NCI-H1436 (cell line): ENCODE measurements around the gene ITPR1.

Source experiments
- DNase-seq: peaks from one replicate; lab custom pipeline; 2025; lab: John Stamatoyannopoulos, UW

ITPR1 gene

GRCh38 chr3:4782095-4782494 lies 288.9 kb downstream of the ITPR1 start:
- DNase-seq = no peak

DNA sequence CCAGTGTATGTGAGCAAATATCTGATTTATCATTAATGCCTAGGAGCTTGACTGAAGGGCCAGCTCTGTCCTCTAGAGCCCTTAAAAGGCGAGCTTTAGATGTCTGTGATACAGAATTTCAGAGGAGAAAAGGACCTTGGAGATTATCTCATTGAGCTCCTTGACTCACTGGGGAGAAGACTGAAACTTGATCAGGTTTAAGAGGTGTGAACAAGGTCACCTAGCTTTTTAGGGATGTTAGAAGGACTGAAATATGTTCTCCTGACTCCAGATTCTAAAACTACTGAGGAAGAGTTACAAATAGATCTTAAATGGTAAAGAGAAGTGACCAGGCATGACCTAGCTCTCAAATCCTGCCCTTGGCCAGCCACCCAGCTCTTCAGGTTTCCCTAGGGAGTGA lies 292.4 kb downstream of the ITPR1 start:
- DNase-seq = no peak

GRCh38 chr3:4786431-4786830 lies 293.3 kb downstream of the ITPR1 start:
- no peak for DNase-seq

DNA sequence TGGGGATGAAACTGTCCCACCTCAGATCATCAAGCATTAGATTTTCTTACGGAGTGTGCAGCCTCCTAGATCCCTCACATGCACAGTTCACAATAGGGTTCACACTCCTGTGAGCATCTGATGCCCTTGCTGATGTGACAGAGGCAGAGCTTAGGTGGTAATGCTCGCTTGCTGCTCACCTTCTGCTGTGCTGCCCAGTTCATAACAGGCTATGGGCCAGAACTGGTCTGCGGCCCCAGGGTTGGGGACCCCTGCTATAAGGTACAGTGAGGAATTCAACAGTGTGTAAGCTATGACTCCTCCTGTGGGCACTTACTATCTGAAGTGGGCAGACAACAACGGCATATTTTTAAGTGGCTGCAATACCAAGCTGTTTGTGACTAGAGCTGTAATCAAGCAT lies 298.2 kb downstream of the ITPR1 start:
- DNase-seq = no peak

GRCh38 chr3:4793311-4793710 lies 300.2 kb downstream of the ITPR1 start:
- DNase-seq = no peak

DNA sequence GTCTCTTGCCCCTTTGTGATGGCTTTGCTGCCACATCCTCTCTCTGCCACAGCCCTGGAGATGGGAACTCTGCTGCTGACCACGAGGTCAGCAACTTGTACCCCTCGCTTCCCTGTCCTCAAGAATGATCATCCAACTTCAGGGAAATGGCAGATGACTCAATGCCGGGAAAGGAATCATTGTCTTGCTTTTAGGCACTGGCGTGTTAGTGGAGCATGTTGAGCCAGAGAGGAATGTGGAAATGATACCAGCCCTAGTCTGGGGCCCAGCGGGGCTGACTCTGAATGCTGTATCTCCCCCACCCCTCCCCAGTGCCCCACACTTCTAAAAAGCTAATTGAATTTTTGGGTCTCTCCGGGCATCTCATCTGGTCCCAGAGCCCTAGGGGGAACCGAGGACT lies 301.2 kb downstream of the ITPR1 start:
- DNase-seq = no peak

GRCh38 chr3:4794798-4795197 lies 301.6 kb downstream of the ITPR1 start:
- DNase-seq = no peak

DNA sequence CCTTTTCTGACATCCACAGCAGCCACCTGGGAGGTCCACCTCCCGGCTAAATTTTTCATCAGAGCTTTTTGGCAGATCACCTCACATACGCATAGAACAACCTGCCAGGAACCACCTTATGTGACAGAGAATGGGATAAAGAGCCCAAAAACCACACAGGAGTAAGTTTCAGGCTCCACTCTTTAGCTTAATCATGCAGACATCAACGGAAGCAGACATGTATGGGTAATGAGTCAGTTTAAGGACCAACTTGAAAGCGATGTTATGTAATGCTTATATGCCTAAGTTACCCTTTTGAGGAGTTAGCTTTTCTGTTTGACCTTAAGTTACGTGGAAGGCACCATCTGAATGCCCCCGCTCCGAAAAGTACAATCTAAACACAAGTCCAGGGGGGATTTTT lies 302.8 kb downstream of the ITPR1 start:
- no peak for DNase-seq

DNA sequence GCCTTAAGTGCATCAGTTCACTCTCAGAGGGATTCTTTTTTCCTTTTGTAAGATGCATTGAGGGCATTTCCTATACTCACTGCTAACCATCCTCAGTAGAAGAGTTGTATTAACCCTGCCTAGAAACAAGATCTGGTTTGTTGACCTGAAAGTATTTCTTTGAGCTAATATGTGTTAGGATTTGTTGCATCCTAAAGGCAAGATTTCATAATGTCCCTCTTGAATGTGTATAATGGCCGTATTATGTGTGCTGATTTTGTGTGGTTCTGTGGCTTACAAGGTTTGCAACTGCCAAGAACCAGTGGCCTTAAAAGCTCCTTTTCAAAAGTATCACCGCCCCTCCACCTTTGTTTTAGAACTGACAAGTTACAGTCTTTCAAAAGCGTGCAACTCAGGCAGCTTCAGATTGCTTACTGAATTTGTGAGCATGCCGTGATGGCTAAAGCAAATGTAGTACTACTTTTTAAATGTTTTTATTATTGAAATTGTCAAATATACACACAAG lies 304.1 kb downstream of the ITPR1 start:
- no peak for DNase-seq

DNA sequence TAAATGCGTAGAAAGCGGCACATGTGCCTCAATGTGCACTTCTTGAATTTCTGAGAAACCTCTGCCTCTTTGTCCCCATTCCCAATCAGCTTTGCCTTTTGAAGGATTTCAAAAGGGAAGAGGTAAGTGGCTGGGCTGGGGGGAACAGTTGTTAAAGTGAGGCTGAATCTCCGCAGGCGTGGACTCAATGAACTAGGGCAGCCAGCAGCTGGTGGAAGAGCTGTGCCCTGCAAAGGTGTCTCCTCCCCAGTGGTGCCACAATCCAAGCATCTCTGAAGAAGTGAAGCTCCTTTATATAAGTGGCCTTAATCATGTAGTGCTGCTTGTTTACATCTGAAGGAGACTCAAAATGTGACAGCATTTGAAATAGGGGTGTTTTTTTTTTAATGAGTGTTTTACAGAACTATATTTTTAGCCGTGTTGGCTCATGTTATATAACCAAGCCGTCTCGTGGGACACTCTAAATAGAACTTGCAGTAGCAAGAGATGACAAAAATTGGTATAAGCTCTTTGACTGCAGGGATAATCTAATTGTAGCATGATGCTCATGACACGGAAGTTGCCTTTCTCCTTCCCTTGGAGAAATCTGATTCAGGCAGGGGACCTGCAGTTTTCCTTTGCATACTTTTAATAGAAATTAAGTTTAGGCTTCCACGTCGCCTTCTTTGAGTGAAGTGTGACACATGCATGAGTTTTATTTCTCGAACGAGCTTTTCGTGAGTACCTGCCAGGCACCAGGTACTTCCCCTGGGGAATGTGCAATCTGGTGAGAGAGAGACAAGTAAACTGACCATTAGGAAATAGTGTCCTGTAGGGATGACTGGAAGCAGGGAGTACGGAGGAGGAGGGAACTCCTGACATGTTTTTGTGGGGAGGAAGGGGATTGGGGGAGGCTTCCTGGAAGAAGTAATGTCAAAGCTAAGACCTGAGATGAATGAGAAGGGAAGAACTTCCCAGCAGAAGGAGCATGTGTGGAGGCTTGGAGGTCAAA lies 306.4 kb downstream of the ITPR1 start:
- no peak for DNase-seq

DNA sequence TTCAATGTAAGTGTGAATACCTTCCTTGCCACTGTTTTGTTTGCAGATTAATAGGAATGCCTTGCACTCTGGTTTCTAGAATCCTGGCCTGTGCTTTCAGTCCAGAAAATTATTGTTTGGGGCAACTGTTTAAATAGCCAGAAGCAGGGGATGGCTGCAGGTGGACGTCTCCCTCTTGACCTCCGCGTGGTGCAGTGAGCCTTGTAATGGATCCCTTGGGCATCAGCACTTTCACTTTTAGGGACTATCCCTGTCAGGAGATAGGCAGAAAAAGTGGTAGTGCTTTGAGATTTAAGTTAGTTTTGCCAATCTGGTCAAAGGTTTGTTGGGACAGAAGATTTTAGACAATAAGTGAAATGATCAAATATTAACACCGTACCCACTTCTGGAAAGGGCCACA lies 307.4 kb downstream of the ITPR1 start:
- DNase-seq = no peak

DNA sequence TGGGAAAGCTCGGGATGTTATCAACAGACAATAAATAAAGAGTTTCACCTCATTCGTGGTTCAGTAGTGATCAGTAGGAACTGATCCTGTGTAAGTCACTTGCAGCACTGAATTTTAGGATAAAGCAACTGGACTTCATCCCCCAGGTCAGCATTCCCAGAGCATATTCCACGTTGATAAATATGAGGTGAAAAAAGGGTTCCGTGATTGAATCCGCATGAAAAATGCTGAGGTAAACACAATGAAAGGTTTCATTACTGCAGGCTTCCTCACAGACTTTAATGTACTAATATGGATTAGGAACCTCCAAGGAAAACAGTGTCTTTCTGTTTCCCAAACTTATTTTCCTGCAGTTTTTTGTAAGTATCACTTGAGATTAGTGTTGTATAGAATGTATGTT lies 308.7 kb downstream of the ITPR1 start:
- DNase-seq = no peak

DNA sequence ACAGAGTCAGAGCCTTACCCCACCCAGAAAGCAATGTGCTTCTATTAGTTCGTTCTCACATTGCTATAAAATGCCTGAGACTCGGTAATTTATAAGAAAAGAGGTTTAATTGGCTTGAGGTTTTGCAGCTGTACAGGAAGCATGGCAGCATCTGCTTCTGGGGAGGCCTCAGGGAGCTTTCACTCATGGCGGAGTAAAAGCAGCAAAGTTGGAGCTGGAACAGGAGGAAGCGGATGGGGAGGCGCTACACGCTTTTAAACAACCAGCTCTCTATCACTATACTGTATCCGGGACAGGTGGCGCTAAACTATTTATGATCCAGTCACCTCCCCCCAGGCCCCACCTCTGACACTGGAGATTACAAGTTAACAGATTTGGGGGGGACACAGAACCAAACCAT lies 309.8 kb downstream of the ITPR1 start:
- DNase-seq = no peak

DNA sequence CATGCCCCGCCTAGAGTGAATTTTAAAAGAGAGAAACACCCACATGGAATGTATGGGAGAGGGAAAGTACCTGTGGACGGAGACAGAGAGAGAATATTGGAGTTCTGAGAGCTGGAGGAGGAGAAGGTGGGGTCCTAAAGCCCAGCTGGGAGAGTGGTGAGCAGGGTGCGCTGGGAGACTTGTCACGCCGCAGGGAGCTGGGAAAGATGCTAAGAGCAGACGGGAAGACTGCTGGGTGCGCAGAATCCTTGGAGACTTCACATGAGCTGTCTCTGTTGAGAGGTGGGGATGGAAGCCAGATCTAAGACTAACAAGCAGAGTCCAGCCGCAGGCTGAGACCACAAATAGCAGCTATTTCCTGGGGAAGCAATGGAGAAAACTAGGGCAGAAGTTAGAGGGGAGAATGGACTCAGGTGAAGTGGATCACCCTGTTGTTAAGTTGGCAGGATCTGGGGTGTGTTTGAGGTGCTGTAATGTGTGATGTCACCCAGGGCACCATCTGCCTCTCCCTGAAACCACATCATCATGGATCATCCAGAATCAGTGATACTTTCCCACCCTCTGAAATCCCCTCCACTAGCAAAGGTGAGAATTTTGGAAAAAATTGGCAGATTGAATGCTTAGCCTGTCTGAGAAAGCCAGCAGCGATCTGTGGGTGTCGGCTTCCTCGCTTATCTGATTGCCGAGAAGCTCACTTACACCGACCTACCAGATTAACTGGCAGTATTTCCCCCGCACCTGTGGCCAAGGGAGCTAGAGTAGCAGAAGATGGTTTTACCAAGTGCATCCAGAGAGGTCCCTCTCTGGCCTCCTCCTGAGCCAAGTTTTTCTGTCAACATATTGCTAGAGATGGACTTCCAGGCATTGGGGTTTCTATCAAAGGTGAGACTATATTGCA lies 311.3 kb downstream of the ITPR1 start:
- DNase-seq = no peak

DNA sequence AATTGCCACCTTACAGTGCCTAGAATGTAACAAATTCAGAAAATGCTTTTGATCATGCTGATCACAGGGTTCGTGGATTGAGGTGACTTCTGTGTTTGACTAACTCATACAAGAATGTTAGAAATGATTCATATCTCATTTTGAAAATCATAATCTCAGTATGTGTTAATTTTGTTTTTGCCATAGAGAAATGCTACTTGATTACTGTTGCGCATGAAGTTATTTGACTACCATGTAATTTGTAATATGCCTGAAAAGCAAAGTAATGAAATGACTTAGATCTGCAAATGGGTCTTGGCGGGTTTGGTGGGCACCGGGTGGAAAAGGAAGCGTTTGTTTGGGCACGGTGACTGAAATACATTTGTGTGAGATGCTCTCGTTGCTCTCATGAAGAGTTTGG lies 312.5 kb downstream of the ITPR1 start:
- no peak for DNase-seq

- DNase-seq = no peak
Measured at GRCh38 chr3:4806535-4807108, 313.5 kb downstream of the ITPR1 start.

DNA sequence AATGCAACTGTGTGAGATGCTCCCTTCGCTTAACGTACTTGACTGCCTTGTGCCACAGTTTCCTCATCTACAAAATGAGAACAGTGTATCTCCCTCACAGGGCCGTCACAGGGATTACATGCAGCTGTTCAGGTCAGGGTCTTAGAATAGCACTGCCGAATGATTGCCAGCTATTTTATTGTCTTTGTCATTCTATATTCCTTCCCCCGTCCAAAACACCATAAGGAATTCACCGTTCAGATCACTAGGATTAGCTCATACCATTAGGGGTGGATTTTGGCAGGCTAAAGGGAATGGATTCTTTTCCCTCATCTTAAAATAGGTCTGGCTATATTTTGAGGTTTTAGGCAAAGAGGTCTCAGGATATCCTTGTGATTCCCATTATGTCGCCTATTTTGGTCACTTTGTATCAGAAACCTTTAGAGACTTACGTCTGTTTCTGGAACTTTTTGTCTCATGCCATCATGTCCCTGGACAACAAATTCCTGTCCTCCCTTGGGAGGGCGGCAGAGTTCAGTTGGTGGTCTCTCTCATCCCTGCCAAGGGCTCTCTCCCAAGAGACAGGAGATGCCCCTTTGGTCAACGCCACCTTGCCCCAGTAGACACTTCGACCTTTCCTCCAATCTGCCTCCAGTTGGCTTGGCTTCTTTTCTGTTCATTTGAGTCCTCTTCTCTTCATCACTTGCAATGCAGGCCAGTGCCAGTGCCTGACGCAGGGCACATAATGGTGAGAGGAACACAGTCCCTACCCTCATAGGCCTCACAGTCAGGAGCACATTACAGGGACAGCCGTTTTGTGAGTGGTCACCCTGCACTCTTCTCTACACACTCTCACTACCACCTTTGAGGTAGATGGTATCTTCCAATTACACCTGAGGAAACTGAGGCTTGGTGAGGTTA lies 314.5 kb downstream of the ITPR1 start:
- no peak for DNase-seq

- no peak for DNase-seq
Measured at GRCh38 chr3:4808637-4809036, 315.5 kb downstream of the ITPR1 start.

GRCh38 chr3:4809922-4810321 lies 316.8 kb downstream of the ITPR1 start:
- DNase-seq = no peak

- DNase-seq = no peak
Measured at GRCh38 chr3:4812591-4812990, 319.4 kb downstream of the ITPR1 start.

DNA sequence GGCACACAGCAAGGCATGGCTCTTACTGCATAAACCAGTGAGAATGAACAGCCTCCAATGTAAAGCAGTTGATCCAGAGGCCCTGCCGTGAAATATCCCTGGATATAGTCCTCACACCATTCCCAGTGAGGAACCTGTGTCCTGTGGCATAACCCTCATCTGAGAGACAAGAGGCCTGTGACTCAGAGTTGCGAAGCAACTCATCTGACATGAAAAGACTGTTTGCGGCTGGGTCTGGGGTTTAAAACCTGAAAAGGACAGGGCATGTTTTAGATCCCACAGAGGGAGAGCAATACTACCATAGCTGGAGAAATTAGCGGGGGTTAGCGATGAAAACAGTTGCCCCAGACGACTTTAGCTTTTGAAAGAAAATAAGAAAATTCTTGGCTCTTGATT lies 320.8 kb downstream of the ITPR1 start:
- DNase-seq = no peak
